ENCODE data around the gene CEP89.
A peak's percentile ranks its signal among the peaks of the same experiment; 100 is the strongest.
"Not testable (repeated sequence)": the region's sequence is repeated elsewhere in the genome, so short reads cannot be mapped to it uniquely, and the experiment has no call there.

CEP89 gene

GRCh38 chr19:32971715-32972540 lies at the start of gene CEP89, which contains the start of gene FAAP24:
CEP89 (minus strand) TSS chr19:32971958; CDS start chr19:32971874, 84 bp downstream.
FAAP24 (plus strand) TSS chr19:32972242; CDS start chr19:32973197, 955 bp downstream.
- no peak for TF ChIP-seq ZNF274 (IDR thresholded peaks at IDR 0.05; ENCODE audit: low read depth, low read length)
- H3K4me3 ChIP-seq (ENCODE audit: low read length) = peak within 1 kb of the TSS; percentile 91

DNA sequence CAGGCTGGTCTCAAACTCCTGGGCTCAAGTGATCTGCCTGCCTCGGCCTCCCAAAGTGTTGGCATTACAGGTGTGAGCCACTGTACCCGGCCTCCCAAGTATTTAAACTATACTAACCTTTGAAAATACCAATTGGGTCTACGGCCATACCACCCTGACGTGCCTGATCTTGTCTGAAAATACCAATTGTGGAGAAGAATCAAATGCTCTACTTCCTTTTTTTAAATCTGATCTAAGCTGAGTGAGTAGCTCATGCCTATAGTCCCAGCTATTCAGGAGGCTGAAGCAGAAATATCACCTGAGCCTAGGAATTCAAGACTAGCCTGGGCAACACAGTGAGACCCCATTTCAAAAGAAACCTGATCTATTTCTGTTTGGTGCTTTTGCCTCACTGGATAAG lies 39.1 kb upstream of the CEP89 start:
- not testable (repeated sequence) for H3K4me3 ChIP-seq (ENCODE audit: low read length)

- no peak for TF ChIP-seq ZNF274 (IDR thresholded peaks at IDR 0.05; ENCODE audit: low read depth, low read length)
These were observed 37.0 kb upstream of the CEP89 start for GRCh38 chr19:33008738-33009137.

GRCh38 chr19:33005440-33005839 lies 33.7 kb upstream of the CEP89 start:
- H3K4me3 ChIP-seq (ENCODE audit: low read length) = no peak overlapping the region
- no peak for TF ChIP-seq ZNF274 (IDR thresholded peaks at IDR 0.05; ENCODE audit: low read depth, low read length)

More at GRCh38 chr19:33008738-33009137, 37.0 kb upstream of the CEP89 start:
- H3K4me3 ChIP-seq (ENCODE audit: low read length) = no peak overlapping the region

GRCh38 chr19:33003424-33004024 lies 31.8 kb upstream of the CEP89 start:
- H3K4me3 ChIP-seq (ENCODE audit: low read length) = not testable (repeated sequence)

GRCh38 chr19:33002126-33002865 lies 30.5 kb upstream of the CEP89 start:
- H3K4me3 ChIP-seq (ENCODE audit: low read length) = not testable (repeated sequence)

DNA sequence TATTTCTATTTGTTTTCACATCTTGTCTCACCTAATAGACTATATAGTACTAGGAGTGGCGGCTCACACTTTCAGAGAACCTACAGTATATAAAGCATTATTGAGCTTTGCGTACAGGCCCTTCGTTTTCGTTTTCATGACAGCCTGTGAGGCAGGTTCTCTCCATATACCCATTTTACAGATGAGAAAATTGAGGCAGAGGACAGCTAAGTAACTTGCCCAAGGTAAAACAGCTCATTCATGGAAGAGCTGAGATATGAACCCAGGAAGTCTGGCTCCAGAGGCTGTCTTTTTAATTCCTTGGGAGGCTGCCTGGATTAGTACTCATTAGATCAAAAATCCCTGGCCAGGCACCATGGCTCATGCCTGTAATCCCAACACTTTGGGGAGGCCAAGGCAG lies 29.2 kb upstream of the CEP89 start:
- no peak for TF ChIP-seq ZNF274 (IDR thresholded peaks at IDR 0.05; ENCODE audit: low read depth, low read length)
- no peak overlapping the region for H3K4me3 ChIP-seq (ENCODE audit: low read length)

- TF ChIP-seq ZNF274 (IDR thresholded peaks at IDR 0.05; ENCODE audit: low read depth, low read length) = no peak
- H3K4me3 ChIP-seq (ENCODE audit: low read length) = no peak overlapping the region
These were observed 28.8 kb upstream of the CEP89 start for GRCh38 chr19:33000510-33000909.

DNA sequence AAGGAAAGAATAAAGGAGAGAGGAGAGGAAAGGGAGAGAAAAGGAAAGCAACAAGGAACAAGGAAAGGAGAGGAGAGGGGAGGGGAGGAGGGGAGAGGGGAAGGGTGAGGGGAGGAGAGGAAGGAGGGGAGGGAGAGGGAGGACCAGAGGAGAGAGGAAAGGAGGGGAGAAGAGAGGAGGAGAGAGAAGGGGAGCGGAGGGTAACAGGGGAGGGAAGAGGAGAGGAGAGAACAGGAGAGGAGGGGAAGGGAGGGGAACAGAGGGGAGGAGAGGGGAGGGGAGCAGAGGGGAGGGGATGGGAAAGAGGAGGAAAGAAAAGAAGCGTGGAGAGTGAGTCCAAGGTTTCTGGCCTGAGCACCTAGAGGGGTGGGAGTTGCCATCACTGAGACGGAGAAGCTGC lies 27.0 kb upstream of the CEP89 start:
- TF ChIP-seq ZNF274 (IDR thresholded peaks at IDR 0.05; ENCODE audit: low read depth, low read length) = no peak
- no peak overlapping the region for H3K4me3 ChIP-seq (ENCODE audit: low read length)

GRCh38 chr19:32997716-32998355 lies 26.1 kb upstream of the CEP89 start:
- H3K4me3 ChIP-seq (ENCODE audit: low read length) = no peak overlapping the region
- TF ChIP-seq ZNF274 (IDR thresholded peaks at IDR 0.05; ENCODE audit: low read depth, low read length) = no peak

GRCh38 chr19:32997061-32997464 lies 25.3 kb upstream of the CEP89 start:
- not testable (repeated sequence) for H3K4me3 ChIP-seq (ENCODE audit: low read length)

DNA sequence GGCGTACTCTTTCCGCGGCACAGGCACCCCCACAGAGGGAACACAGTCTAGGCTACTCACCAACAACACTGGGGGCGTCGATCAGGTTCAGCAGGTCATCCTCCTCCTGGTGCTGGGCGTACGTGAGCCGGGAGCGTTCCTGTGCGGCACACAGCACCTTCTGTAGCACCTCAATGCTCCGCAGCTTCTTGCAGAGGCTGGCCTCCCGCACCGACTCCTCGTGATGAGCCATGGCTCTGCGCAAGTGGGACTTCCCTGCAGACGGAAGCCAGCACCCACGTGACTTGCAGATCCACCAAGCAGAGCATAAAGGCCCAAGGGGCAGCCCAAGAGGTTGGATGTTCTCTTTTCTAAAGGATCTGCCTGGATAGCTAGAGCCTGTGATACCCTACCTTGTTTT lies 24.2 kb upstream of the CEP89 start:
- not testable (repeated sequence) for H3K4me3 ChIP-seq (ENCODE audit: low read length)

- no peak overlapping the region for H3K4me3 ChIP-seq (ENCODE audit: low read length)
- no peak for TF ChIP-seq ZNF274 (IDR thresholded peaks at IDR 0.05; ENCODE audit: low read depth, low read length)
These were observed 17.0 kb upstream of the CEP89 start for GRCh38 chr19:32988724-32989123.

- H3K4me3 ChIP-seq (ENCODE audit: low read length) = not testable (repeated sequence)
These were observed 16.5 kb upstream of the CEP89 start for GRCh38 chr19:32988254-32988653.

GRCh38 chr19:32982488-32982887 lies 10.7 kb upstream of the CEP89 start:
- not testable (repeated sequence) for H3K4me3 ChIP-seq (ENCODE audit: low read length)

DNA sequence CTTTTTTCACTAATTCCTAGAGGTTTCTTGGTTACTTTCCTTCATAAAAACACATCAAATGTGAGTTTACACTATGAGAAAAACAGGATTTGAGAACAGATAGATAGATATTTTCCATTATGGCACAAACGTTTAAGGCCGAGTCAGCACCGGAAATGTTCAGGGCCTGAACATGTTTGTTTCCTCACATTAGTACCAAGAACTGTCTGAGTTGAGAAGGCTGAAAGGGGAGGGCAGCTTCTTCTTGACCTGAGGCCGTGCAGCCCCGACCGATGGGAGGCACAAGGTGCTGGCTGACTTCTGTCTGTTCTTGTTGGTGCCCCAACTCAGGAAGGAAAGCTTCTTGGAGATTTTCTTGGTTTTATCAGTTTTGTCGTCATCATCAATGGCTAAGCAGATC lies 8.0 kb upstream of the CEP89 start:
- not testable (repeated sequence) for H3K4me3 ChIP-seq (ENCODE audit: low read length)

DNA sequence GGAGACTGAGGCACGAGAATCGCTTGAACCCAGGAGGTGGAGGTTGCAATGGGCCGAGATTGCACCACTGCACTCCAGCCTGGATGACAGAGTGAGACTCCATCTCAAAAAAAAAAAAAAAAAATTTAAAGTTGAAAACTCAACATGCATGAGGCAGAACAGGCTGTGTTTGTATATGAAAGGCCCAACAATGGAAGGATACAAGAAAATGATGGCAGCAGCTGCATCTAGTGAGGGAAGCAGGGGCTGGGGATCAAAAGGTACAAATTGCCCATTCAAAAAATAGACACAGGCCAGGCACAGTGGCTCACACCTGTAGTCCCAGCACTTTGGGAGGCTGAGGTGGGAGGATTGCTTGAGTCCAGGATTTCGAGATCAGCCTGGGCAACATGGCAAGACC lies 6.1 kb upstream of the CEP89 start:
- not testable (repeated sequence) for H3K4me3 ChIP-seq (ENCODE audit: low read length)

Measured in GM08714 (cell line).